ENCODE data around the gene ITPR2.

Gene ITPR2

DNA sequence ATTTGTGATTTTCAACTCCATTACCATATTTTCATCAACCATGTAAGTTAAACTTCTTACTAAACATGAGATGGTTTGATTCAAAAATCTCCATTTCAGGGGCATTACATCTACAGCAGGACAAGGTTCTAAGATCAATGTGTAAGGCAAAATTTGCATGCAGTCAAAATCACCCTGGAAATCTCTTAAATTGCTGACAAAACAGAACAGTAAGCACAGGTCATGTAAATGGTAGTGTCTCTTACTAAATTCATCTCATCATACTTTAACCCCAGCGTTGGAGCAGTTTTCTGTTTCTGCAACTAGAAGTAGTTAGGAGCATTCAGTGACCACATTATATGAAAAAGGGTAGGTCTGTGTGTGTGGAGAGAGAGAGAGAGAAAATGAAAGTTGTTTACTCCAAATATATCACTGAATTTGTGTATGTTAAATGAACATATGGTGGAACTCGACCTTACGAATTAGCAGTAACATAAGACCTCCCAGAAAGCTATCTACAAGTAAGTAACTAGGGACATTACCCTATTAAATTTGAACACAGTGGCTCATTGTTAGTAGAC, 410.1 kb downstream of the ITPR2 start:
- H3K4me2 ChIP-seq (ENCODE audit: low read length), result no peak overlapping the region
- H4K91ac ChIP-seq (ENCODE audit: low read depth, low read length), result no peak overlapping the region
- H2BK12ac ChIP-seq (ENCODE audit: low read length), result no peak overlapping the region
- no peak overlapping the region for H3K23ac ChIP-seq (ENCODE audit: low read length)
- H3K9ac ChIP-seq (ENCODE audit: low read length), result no peak overlapping the region
- H3K14ac ChIP-seq (ENCODE audit: low read length), result no peak overlapping the region
- no peaks in the 10 kb centered on the region for H3K9me3 ChIP-seq (ENCODE audit: insufficient read depth, low read depth, low read length)
- H3K79me1 ChIP-seq (ENCODE audit: low read length), result no peaks in the 10 kb centered on the region
- H3K18ac ChIP-seq (ENCODE audit: low read length), result no peak overlapping the region
- H3K36me3 ChIP-seq (ENCODE audit: control insufficient read depth in 1 of 2, insufficient read depth in 2 of 2, low read length in 2 of 2), result no peaks in the 10 kb centered on the region
- no peak overlapping the region for H3K4ac ChIP-seq (ENCODE audit: low read depth, low read length)
- no peak overlapping the region for H2BK120ac ChIP-seq (ENCODE audit: insufficient read depth, low read length, poor library complexity)
- no peaks in the 10 kb centered on the region for H3K27me3 ChIP-seq (ENCODE audit: insufficient read depth, low read length)
- H4K8ac ChIP-seq (ENCODE audit: low read depth, low read length), result no peak overlapping the region
- no peak overlapping the region for H4K12ac ChIP-seq (ENCODE audit: low read depth, low read length)
- DNase-seq, result no peak
- H2BK5ac ChIP-seq (ENCODE audit: low read depth, low read length, poor library complexity), result no peak overlapping the region
- no peaks in the 10 kb centered on the region for H3K79me2 ChIP-seq (ENCODE audit: control insufficient read depth, insufficient read depth, low read length, poor library complexity)
- H3K4me3 ChIP-seq (ENCODE audit: low read depth, low read length), result no peak overlapping the region
- no peaks in the 10 kb centered on the region for H3K4me1 ChIP-seq (ENCODE audit: control insufficient read depth in 1 of 2, insufficient read depth in 2 of 2, low read length in 2 of 2)
- no peak overlapping the region for H2AFZ ChIP-seq (ENCODE audit: insufficient read depth, low read length, poor library complexity)
- H3K27ac ChIP-seq (ENCODE audit: low read depth, low read length), result no peak overlapping the region
- no CpG with 5 or more reads among the region's 3 CpGs for WGBS (ENCODE audit: extremely low coverage, insufficient coverage, insufficient read length)
- H2AK5ac ChIP-seq (ENCODE audit: low read length), result no peak overlapping the region

DNA sequence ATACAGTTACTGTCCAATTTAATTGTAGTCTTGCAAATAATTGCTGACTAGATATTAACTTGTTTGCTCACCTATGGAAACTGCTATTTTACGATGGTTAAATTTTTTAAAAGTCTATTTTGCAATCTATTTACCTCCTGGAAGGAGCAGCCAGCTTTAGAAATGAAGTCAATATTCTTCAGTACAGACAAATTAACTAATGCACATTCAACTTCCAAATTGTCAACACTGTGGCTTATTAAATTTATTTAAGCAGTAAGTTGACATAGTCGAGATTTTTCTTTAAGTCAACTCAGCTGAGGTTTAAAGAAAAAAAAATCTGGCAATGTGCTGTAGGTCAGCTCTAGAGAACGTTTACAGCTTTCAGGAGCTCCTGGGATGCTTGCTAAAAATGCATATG, 416.4 kb downstream of the ITPR2 start:
- no peak overlapping the region for H3K14ac ChIP-seq (ENCODE audit: low read length)
- WGBS (ENCODE audit: extremely low coverage, insufficient coverage, insufficient read length), result no CpG with 5 or more reads among the region's 3 CpGs
- H3K23ac ChIP-seq (ENCODE audit: low read length), result no peak overlapping the region

DNA sequence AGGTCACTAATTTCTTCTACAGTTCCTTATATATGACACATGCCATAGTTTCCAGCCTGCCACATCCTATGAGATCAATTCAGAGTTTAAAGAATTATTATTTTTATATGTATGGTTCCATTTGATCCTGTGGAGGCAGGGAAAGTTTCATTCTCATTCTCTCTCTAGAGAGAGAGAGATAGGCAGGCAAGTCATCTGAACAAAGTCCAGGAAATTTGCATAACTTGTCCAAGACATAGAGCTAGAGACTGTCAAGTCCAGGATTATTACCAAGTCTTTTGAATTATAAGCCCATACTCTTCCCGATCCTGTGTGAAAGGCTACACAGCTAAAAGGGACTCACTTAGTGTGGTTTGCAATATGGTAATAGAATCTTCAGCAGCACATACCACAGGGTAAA, 422.3 kb downstream of the ITPR2 start:
- Histone ChIP-seq H2AK5ac (ENCODE audit: low read length) (no peak overlapping the region), H2BK120ac (ENCODE audit: insufficient read depth, low read length, poor library complexity) (no peak overlapping the region), H3K4me2 (ENCODE audit: low read length) (no peak overlapping the region), H3K14ac (ENCODE audit: low read length) (no peak overlapping the region), H3K79me1 (ENCODE audit: low read length) (no peaks in the 10 kb centered on the region), H4K8ac (ENCODE audit: low read depth, low read length) (no peak overlapping the region), H3K4ac (ENCODE audit: low read depth, low read length) (no peak overlapping the region), H3K4me1 (ENCODE audit: control insufficient read depth in 1 of 2, insufficient read depth in 2 of 2, low read length in 2 of 2) (no peaks in the 10 kb centered on the region), H4K91ac (ENCODE audit: low read depth, low read length) (no peak overlapping the region), H3K79me2 (ENCODE audit: control insufficient read depth, insufficient read depth, low read length, poor library complexity) (no peaks in the 10 kb centered on the region), H2BK12ac (ENCODE audit: low read length) (no peak overlapping the region), H3K4me3 (ENCODE audit: low read depth, low read length) (no peak overlapping the region), H3K9me3 (ENCODE audit: insufficient read depth, low read depth, low read length) (peaks cover 2% of the 10 kb centered on the region), H4K12ac (ENCODE audit: low read depth, low read length) (no peak overlapping the region), H3K18ac (ENCODE audit: low read length) (no peak overlapping the region), H3K9ac (ENCODE audit: low read length) (no peak overlapping the region), H2BK5ac (ENCODE audit: low read depth, low read length, poor library complexity) (no peak overlapping the region), H3K23ac (ENCODE audit: low read length) (no peak overlapping the region), H3K27me3 (ENCODE audit: insufficient read depth, low read length) (no peaks in the 10 kb centered on the region), H3K27ac (ENCODE audit: low read depth, low read length) (no peak overlapping the region), H2AFZ (ENCODE audit: insufficient read depth, low read length, poor library complexity) (no peak overlapping the region), H3K36me3 (ENCODE audit: control insufficient read depth in 1 of 2, insufficient read depth in 2 of 2, low read length in 2 of 2) (no peaks in the 10 kb centered on the region)
- DNase-seq, result no peak
- no CpG with 5 or more reads among the region's 1 CpG for WGBS (ENCODE audit: extremely low coverage, insufficient coverage, insufficient read length)

More for the DNA sequence above, 416.4 kb downstream of the ITPR2 start:
- Histone ChIP-seq H4K12ac (ENCODE audit: low read depth, low read length) (no peak overlapping the region), H3K4me2 (ENCODE audit: low read length) (no peak overlapping the region), H3K27ac (ENCODE audit: low read depth, low read length) (no peak overlapping the region), H3K79me1 (ENCODE audit: low read length) (no peaks in the 10 kb centered on the region), H2AK5ac (ENCODE audit: low read length) (no peak overlapping the region), H3K4me3 (ENCODE audit: low read depth, low read length) (no peak overlapping the region), H3K27me3 (ENCODE audit: insufficient read depth, low read length) (no peaks in the 10 kb centered on the region), H3K36me3 (ENCODE audit: control insufficient read depth in 1 of 2, insufficient read depth in 2 of 2, low read length in 2 of 2) (no peaks in the 10 kb centered on the region), H4K8ac (ENCODE audit: low read depth, low read length) (no peak overlapping the region), H3K4me1 (ENCODE audit: control insufficient read depth in 1 of 2, insufficient read depth in 2 of 2, low read length in 2 of 2) (no peaks in the 10 kb centered on the region), H3K18ac (ENCODE audit: low read length) (no peak overlapping the region), H2BK120ac (ENCODE audit: insufficient read depth, low read length, poor library complexity) (no peak overlapping the region), H3K9ac (ENCODE audit: low read length) (no peak overlapping the region), H3K4ac (ENCODE audit: low read depth, low read length) (no peak overlapping the region), H2BK5ac (ENCODE audit: low read depth, low read length, poor library complexity) (no peak overlapping the region), H2BK12ac (ENCODE audit: low read length) (no peak overlapping the region), H3K79me2 (ENCODE audit: control insufficient read depth, insufficient read depth, low read length, poor library complexity) (no peaks in the 10 kb centered on the region), H2AFZ (ENCODE audit: insufficient read depth, low read length, poor library complexity) (no peak overlapping the region), H3K9me3 (ENCODE audit: insufficient read depth, low read depth, low read length) (peaks cover 2% of the 10 kb centered on the region), H4K91ac (ENCODE audit: low read depth, low read length) (no peak overlapping the region)
- DNase-seq, result no peak

DNA sequence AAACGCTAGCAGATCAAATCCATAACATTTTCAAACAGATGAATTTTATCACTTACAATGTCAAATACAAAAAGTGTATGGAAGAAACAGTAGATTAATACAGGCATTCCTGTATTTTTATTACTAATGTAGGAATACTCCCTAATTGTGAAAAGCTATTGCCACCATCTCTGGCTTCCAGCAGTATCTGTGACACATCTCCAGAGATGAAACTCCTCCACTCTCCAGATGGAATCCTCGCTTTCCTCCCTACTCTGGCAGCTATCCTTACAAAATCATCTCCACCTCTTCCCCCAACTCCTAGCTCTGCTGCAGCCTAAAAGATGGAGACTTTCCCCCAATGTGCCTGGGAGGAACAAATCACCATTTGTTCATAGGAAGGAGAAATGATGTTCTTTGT, 426.2 kb downstream of the ITPR2 start:
- WGBS (ENCODE audit: extremely low coverage, insufficient coverage, insufficient read length), result no CpG with 5 or more reads among the region's 2 CpGs

More for the DNA sequence above, 426.2 kb downstream of the ITPR2 start:
- Histone ChIP-seq H3K23ac (ENCODE audit: low read length) (no peak overlapping the region), H4K12ac (ENCODE audit: low read depth, low read length) (no peak overlapping the region), H3K27ac (ENCODE audit: low read depth, low read length) (no peak overlapping the region), H4K8ac (ENCODE audit: low read depth, low read length) (no peak overlapping the region), H3K36me3 (ENCODE audit: control insufficient read depth in 1 of 2, insufficient read depth in 2 of 2, low read length in 2 of 2) (no peaks in the 10 kb centered on the region), H2BK12ac (ENCODE audit: low read length) (no peak overlapping the region), H3K27me3 (ENCODE audit: insufficient read depth, low read length) (no peaks in the 10 kb centered on the region), H3K4me1 (ENCODE audit: control insufficient read depth in 1 of 2, insufficient read depth in 2 of 2, low read length in 2 of 2) (peaks cover 0 to 2% of the 10 kb centered on the region in 2 experiments), H3K4ac (ENCODE audit: low read depth, low read length) (no peak overlapping the region), H3K9me3 (ENCODE audit: insufficient read depth, low read depth, low read length) (no peaks in the 10 kb centered on the region), H3K18ac (ENCODE audit: low read length) (no peak overlapping the region), H3K4me3 (ENCODE audit: low read depth, low read length) (no peak overlapping the region), H3K79me2 (ENCODE audit: control insufficient read depth, insufficient read depth, low read length, poor library complexity) (no peaks in the 10 kb centered on the region), H3K4me2 (ENCODE audit: low read length) (no peak overlapping the region), H2BK120ac (ENCODE audit: insufficient read depth, low read length, poor library complexity) (no peak overlapping the region), H3K9ac (ENCODE audit: low read length) (no peak overlapping the region), H4K91ac (ENCODE audit: low read depth, low read length) (no peak overlapping the region), H2BK5ac (ENCODE audit: low read depth, low read length, poor library complexity) (no peak overlapping the region), H2AK5ac (ENCODE audit: low read length) (no peak overlapping the region), H3K14ac (ENCODE audit: low read length) (no peak overlapping the region), H2AFZ (ENCODE audit: insufficient read depth, low read length, poor library complexity) (no peak overlapping the region), H3K79me1 (ENCODE audit: low read length) (peaks cover 1% of the 10 kb centered on the region)
- no peak for DNase-seq

Measured in trophoblast cell (in vitro differentiated cells and primary cell).